ENCODE results near the gene SLC17A4. TPM values are rescaled to one million over a fixed set of nuclear protein-coding genes. Genes with fewer than 3 reads are reported as not detected.

SLC17A4 gene
- total RNA-seq, 1 donor from 2014 or later, result not detected

DNA sequence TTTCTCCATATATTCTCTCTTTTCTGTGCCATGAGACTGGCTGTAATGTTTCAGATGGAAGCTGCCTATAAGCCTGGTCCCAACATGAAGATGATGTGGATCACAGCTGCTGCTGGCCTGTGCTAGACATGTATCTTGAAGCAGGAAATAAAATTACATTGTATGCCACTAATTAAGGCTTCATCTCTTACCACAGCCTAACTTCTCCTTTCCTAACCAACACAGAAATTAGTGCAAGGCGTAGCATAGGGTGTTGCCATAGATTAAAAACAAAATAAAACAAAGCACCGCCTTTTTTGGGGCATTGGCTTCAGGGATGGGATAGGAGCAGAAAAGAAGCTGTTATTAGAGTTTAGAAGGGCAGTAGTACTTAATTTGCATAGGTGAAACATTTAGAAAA is 4.7 kb upstream of the SLC17A4 start:
- Histone ChIP-seq H3K9ac (ENCODE audit: low read length) (no peak overlapping the region), H2AFZ (ENCODE audit: low read depth, low read length) (no peak overlapping the region), H3K79me2 (ENCODE audit: insufficient read depth, low read length) (no peaks in the 10 kb centered on the region), H3K36me3 (ENCODE audit: insufficient read depth, low read length) (no peaks in the 10 kb centered on the region), H3K9me3 (ENCODE audit: insufficient read depth, low read depth, low read length) (peaks cover 3% of the 10 kb centered on the region), H3K27ac (ENCODE audit: low read depth, low read length) (no peak overlapping the region), H4K20me1 (ENCODE audit: insufficient read depth, low read length) (no peaks in the 10 kb centered on the region), H3K27me3 (ENCODE audit: insufficient read depth, low read length) (no peaks in the 10 kb centered on the region), H3K4me1 (ENCODE audit: insufficient read depth, low read length) (no peaks in the 10 kb centered on the region), H3K4me3 (ENCODE audit: insufficient read depth, low read depth, low read length) (no peak overlapping the region), H3K4me2 (ENCODE audit: low read length) (no peak overlapping the region)
- TF ChIP-seq, protein P1, sequence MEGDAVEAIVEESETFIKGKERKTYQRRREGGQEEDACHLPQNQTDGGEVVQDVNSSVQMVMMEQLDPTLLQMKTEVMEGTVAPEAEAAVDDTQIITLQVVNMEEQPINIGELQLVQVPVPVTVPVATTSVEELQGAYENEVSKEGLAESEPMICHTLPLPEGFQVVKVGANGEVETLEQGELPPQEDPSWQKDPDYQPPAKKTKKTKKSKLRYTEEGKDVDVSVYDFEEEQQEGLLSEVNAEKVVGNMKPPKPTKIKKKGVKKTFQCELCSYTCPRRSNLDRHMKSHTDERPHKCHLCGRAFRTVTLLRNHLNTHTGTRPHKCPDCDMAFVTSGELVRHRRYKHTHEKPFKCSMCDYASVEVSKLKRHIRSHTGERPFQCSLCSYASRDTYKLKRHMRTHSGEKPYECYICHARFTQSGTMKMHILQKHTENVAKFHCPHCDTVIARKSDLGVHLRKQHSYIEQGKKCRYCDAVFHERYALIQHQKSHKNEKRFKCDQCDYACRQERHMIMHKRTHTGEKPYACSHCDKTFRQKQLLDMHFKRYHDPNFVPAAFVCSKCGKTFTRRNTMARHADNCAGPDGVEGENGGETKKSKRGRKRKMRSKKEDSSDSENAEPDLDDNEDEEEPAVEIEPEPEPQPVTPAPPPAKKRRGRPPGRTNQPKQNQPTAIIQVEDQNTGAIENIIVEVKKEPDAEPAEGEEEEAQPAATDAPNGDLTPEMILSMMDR (IDR thresholded peaks at IDR 0.05; ENCODE audit: insufficient read depth, low read depth, low read length), result no peak
- no peak for TF ChIP-seq EZH2 (IDR thresholded peaks at IDR 0.05; ENCODE audit: insufficient read depth, low read length)
- Mint-ChIP-seq H3K27ac (ENCODE audit: unreplicated experiment) (no peak overlapping the region), H3K9me3 (ENCODE audit: unreplicated experiment) (no peaks in the 10 kb centered on the region), H3K36me3 (ENCODE audit: low read depth, unreplicated experiment) (no peaks in the 10 kb centered on the region), H3K4me3 (ENCODE audit: unreplicated experiment) (no peak overlapping the region), H3K4me1 (ENCODE audit: low read depth, unreplicated experiment) (peaks cover 9% of the 10 kb centered on the region), H3K27me3 (ENCODE audit: low read depth, unreplicated experiment) (no peaks in the 10 kb centered on the region)
- no peak for DNase-seq (ENCODE audit: low read depth)
- no peak for FAIRE-seq

DNA sequence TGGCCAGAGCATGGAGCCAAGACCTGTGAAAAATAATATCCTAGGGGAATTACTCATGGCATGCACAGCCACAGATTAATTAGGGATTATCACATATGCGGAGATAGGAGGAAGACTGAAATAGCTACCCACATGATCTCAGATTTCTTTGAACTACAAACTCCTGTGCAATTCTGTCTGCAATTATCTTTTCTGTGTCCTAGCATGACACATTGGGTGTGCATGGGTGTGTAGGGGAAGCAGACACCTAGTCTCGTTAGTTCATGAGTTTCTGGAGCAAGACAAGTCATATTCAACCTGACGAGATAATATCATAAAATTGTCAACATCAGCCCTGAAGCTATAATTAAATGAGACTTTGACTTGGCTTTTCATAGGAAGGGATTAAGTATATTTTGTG is 3.6 kb upstream of the SLC17A4 start:
- Mint-ChIP-seq H3K36me3 (ENCODE audit: low read depth, unreplicated experiment) (no peaks in the 10 kb centered on the region), H3K4me1 (ENCODE audit: low read depth, unreplicated experiment) (peaks cover 9% of the 10 kb centered on the region), H3K27me3 (ENCODE audit: low read depth, unreplicated experiment) (no peaks in the 10 kb centered on the region), H3K4me3 (ENCODE audit: unreplicated experiment) (no peak overlapping the region), H3K27ac (ENCODE audit: unreplicated experiment) (no peak overlapping the region), H3K9me3 (ENCODE audit: unreplicated experiment) (no peaks in the 10 kb centered on the region)
- H3K9ac ChIP-seq (ENCODE audit: low read length), result no peak overlapping the region
- H3K27ac ChIP-seq (ENCODE audit: low read depth, low read length), result no peak overlapping the region
- H3K4me1 ChIP-seq (ENCODE audit: insufficient read depth, low read length), result no peaks in the 10 kb centered on the region
- DNase-seq (ENCODE audit: low read depth) (no peak), FAIRE-seq (no peak)
- no peak overlapping the region for H3K4me3 ChIP-seq (ENCODE audit: insufficient read depth, low read depth, low read length)
- peaks cover 3% of the 10 kb centered on the region for H3K9me3 ChIP-seq (ENCODE audit: insufficient read depth, low read depth, low read length)
- H4K20me1 ChIP-seq (ENCODE audit: insufficient read depth, low read length), result no peaks in the 10 kb centered on the region
- H3K4me2 ChIP-seq (ENCODE audit: low read length), result no peak overlapping the region
- no peaks in the 10 kb centered on the region for H3K27me3 ChIP-seq (ENCODE audit: insufficient read depth, low read length)
- TF ChIP-seq, protein P1 (IDR thresholded peaks at IDR 0.05; ENCODE audit: insufficient read depth, low read depth, low read length), result no peak
- TF ChIP-seq EZH2 (IDR thresholded peaks at IDR 0.05; ENCODE audit: insufficient read depth, low read length), result no peak
- no peaks in the 10 kb centered on the region for H3K36me3 ChIP-seq (ENCODE audit: insufficient read depth, low read length)
- H2AFZ ChIP-seq (ENCODE audit: low read depth, low read length), result no peak overlapping the region
- H3K79me2 ChIP-seq (ENCODE audit: insufficient read depth, low read length), result no peaks in the 10 kb centered on the region

DNA sequence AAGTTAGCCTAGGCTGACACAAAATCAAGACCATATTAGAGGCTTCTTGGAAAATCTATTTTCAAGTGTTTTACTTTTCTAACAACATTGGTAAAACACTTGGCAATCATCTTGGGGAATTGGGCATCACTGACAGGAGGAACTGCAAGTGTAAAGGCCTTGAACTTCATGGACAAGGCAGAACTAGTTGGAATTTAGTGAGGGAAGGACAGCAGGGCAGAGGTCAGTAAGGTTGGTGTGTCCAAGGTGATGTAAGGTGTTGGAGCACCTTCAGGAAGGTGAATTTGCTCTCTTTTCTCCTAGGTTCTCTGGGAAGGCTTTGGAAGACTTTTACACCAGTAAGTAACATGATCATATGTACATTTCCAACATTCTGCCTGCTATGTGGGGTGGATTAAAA is 1.5 kb upstream of the SLC17A4 start:
- H3K9me3 Mint-ChIP-seq (ENCODE audit: unreplicated experiment), result no peaks in the 10 kb centered on the region
- H3K36me3 Mint-ChIP-seq (ENCODE audit: low read depth, unreplicated experiment), result no peaks in the 10 kb centered on the region
- no peaks in the 10 kb centered on the region for H3K36me3 ChIP-seq (ENCODE audit: insufficient read depth, low read length)
- H3K27me3 ChIP-seq (ENCODE audit: insufficient read depth, low read length), result no peaks in the 10 kb centered on the region
- no peaks in the 10 kb centered on the region for H4K20me1 ChIP-seq (ENCODE audit: insufficient read depth, low read length)
- no peaks in the 10 kb centered on the region for H3K4me1 ChIP-seq (ENCODE audit: insufficient read depth, low read length)
- H3K27me3 Mint-ChIP-seq (ENCODE audit: low read depth, unreplicated experiment), result no peaks in the 10 kb centered on the region
- no peak overlapping the region for H2AFZ ChIP-seq (ENCODE audit: low read depth, low read length)
- no peak overlapping the region for H3K27ac Mint-ChIP-seq (ENCODE audit: unreplicated experiment)
- FAIRE-seq (no peak), DNase-seq (ENCODE audit: low read depth) (no peak)
- H3K4me1 Mint-ChIP-seq (ENCODE audit: low read depth, unreplicated experiment), result peaks cover 16% of the 10 kb centered on the region
- no peak overlapping the region for H3K9ac ChIP-seq (ENCODE audit: low read length)
- H3K9me3 ChIP-seq (ENCODE audit: insufficient read depth, low read depth, low read length), result no peaks in the 10 kb centered on the region
- H3K4me3 Mint-ChIP-seq (ENCODE audit: unreplicated experiment), result no peak overlapping the region
- TF ChIP-seq, protein P1 (IDR thresholded peaks at IDR 0.05; ENCODE audit: insufficient read depth, low read depth, low read length), result no peak
- no peak for TF ChIP-seq EZH2 (IDR thresholded peaks at IDR 0.05; ENCODE audit: insufficient read depth, low read length)
- H3K4me3 ChIP-seq (ENCODE audit: insufficient read depth, low read depth, low read length), result no peak overlapping the region
- H3K27ac ChIP-seq (ENCODE audit: low read depth, low read length), result no peak overlapping the region
- H3K4me2 ChIP-seq (ENCODE audit: low read length), result no peak overlapping the region
- no peaks in the 10 kb centered on the region for H3K79me2 ChIP-seq (ENCODE audit: insufficient read depth, low read length)

All from astrocyte (in vitro differentiated cells and primary cell).